Mesenchymal stem cell (in vitro differentiated cells and primary cell): ENCODE data around the gene OR1E2.
"Not testable (repeated sequence)": the region's sequence is repeated elsewhere in the genome, so short reads cannot be mapped to it uniquely, and the experiment has no call there.

Source experiments
- DNase-seq: peaks from one replicate; pipeline ENCODE4 v3.0.0-alpha.2; 2013
- H2AFZ ChIP-seq: one replicate; pipeline ENCODE4 v1.6.1; 2013; ENCODE audit warnings: low read depth, mild to moderate bottlenecking, control low read depth, inconsistent platforms, low read length, moderate library complexity
- H2AK5ac ChIP-seq: 2 replicates; pipeline ENCODE4 v1.6.1; 2013; ENCODE audit warnings: low read length, moderate library complexity, mild to moderate bottlenecking, inconsistent platforms; ENCODE audit not compliant: severe bottlenecking
- H2BK120ac ChIP-seq: one replicate; pipeline ENCODE4 v1.6.1; 2013; ENCODE audit warnings: low read depth, mild to moderate bottlenecking, inconsistent platforms, low read length, moderate library complexity
- H2BK12ac ChIP-seq, 2 experiments: one replicate each; pipeline ENCODE4 v1.6.1; 2013; ENCODE audit warnings: inconsistent platforms in 2 of 2, low read length in 2 of 2, mild to moderate bottlenecking in 2 of 2, moderate library complexity in 2 of 2, control low read depth in 1 of 2
- H2BK15ac ChIP-seq: one replicate; pipeline ENCODE4 v1.6.1; 2013; ENCODE audit warnings: mild to moderate bottlenecking, low read depth, inconsistent platforms; ENCODE audit not compliant: poor library complexity, severe bottlenecking
- H2BK5ac ChIP-seq: 2 replicates; pipeline ENCODE4 v1.6.1; 2013; ENCODE audit warnings: low read depth, mild to moderate bottlenecking, low read length, control low read depth, inconsistent platforms; ENCODE audit not compliant: poor library complexity, severe bottlenecking
- H3K14ac ChIP-seq, 2 experiments: one replicate each; pipeline ENCODE4 v1.6.1; 2013; ENCODE audit warnings: inconsistent platforms in 2 of 2, low read length in 2 of 2, control low read depth in 1 of 2, mild to moderate bottlenecking in 1 of 2, moderate library complexity in 1 of 2
- H3K18ac ChIP-seq, 2 experiments: one replicate each; pipeline ENCODE4 v1.6.1; 2013; ENCODE audit warnings: inconsistent platforms in 2 of 2, low read length in 2 of 2, control low read depth in 1 of 2, low read depth in 1 of 2, mild to moderate bottlenecking in 1 of 2
- H3K23ac ChIP-seq, 2 experiments: one replicate each; pipeline ENCODE4 v1.6.1; 2013; ENCODE audit warnings: inconsistent platforms in 2 of 2, low read length in 2 of 2, mild to moderate bottlenecking in 2 of 2, moderate library complexity in 2 of 2, control low read depth in 1 of 2
- H3K27ac ChIP-seq: 2 replicates; pipeline ENCODE4 v1.5.1; 2013; ENCODE audit warnings: mild to moderate bottlenecking, moderate library complexity, low read length, control low read depth, inconsistent platforms; ENCODE audit not compliant: poor library complexity, severe bottlenecking
- H3K27me3 ChIP-seq, 2 experiments: 2 replicates each; pipeline versions ENCODE4 v1.6.1 to v1.7.0; 2013; ENCODE audit warnings: low read length in 2 of 2, mild to moderate bottlenecking in 2 of 2, moderate library complexity in 2 of 2, control low read depth in 1 of 2, inconsistent platforms in 1 of 2; ENCODE audit not compliant: control insufficient read depth in 1 of 2, insufficient read depth in 1 of 2
- H3K36me3 ChIP-seq, 2 experiments: 2 replicates each; pipeline versions ENCODE4 v1.6.1 to v1.7.0; 2013; ENCODE audit warnings: low read length in 2 of 2, control low read depth in 1 of 2, inconsistent platforms in 1 of 2, low read depth in 1 of 2, mild to moderate bottlenecking in 1 of 2; ENCODE audit not compliant: insufficient read depth in 2 of 2, control insufficient read depth in 1 of 2
- H3K4ac ChIP-seq, 2 experiments: one replicate each; pipeline ENCODE4 v1.6.1; 2013; ENCODE audit warnings: inconsistent platforms in 2 of 2, low read length in 2 of 2, mild to moderate bottlenecking in 2 of 2, moderate library complexity in 2 of 2, control low read depth in 1 of 2, low read depth in 1 of 2
- H3K4me1 ChIP-seq: 2 replicates; pipeline ENCODE4 v1.6.1; 2013; ENCODE audit warnings: low read depth, low read length, control low read depth; ENCODE audit not compliant: control insufficient read depth, insufficient read depth
- H3K4me2 ChIP-seq: 2 replicates; pipeline ENCODE4 v1.6.1; 2013; ENCODE audit warnings: low read length, mild to moderate bottlenecking, inconsistent platforms; ENCODE audit not compliant: poor library complexity, severe bottlenecking
- H3K4me3 ChIP-seq, 2 experiments: 2 replicates each; pipeline versions ENCODE4 v1.5.1 to v1.7.0; 2013; ENCODE audit warnings: low read length in 2 of 2, mild to moderate bottlenecking in 2 of 2, control low read depth in 1 of 2, low read depth in 1 of 2; ENCODE audit not compliant: insufficient read depth in 1 of 2
- H3K79me1 ChIP-seq: replicated peaks from 2 replicates; pipeline ENCODE4 v1.6.1; 2013; ENCODE audit warnings: mild to moderate bottlenecking, control low read depth, low read length, inconsistent platforms; ENCODE audit not compliant: poor library complexity, severe bottlenecking
- H3K9ac ChIP-seq: 2 replicates; pipeline ENCODE4 v1.7.0; 2013; ENCODE audit warnings: mild to moderate bottlenecking, low read length, moderate library complexity
- H3K9me3 ChIP-seq: 2 replicates; pipeline ENCODE4 v1.7.0; 2013; ENCODE audit warnings: mild to moderate bottlenecking, low read length; ENCODE audit not compliant: control insufficient read depth
- H4K8ac ChIP-seq: one replicate; pipeline ENCODE4 v1.6.1; 2013; ENCODE audit warnings: inconsistent platforms, mild to moderate bottlenecking, low read length, moderate library complexity
- H4K91ac ChIP-seq: one replicate; pipeline ENCODE4 v1.6.1; 2013; ENCODE audit warnings: mild to moderate bottlenecking, low read length, inconsistent platforms
- WGBS: methylation state at CpG from one replicate; pipeline ENCODE4 v1.1.7; 2013; ENCODE audit warnings: mixed read lengths; 5-methylcytosine and 5-hydroxymethylcytosine counted together

Gene OR1E2

DNA sequence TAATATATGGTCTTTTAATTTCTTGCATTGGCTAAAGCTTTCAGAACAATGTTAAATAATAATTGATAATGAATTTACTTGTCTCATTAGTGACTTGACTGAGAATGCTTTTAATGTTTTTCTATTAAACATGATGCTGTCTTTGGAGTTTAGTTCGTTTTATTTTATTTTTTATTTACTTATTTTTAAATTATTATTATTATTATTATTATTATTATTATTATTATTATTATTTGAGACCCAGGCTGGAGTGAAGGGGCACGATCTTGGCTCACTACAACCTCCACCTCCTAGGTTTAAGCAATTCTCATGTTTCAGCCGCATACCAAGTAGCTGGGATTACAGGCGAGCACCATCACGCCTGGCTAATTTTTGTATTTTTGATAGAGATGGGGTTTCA, 18.0 kb downstream of the OR1E2 start:
- Histone ChIP-seq H3K4ac (no peak overlapping the region), H3K36me3 (no peaks in the 10 kb centered on the region), H3K4me1 (no peaks in the 10 kb centered on the region), H3K9me3 (peaks cover 11% of the 10 kb centered on the region), H2BK5ac (no peak overlapping the region), H2AK5ac (no peak overlapping the region), H3K27ac (no peak overlapping the region), H3K27me3 (no peaks in the 10 kb centered on the region), H3K4me2 (no peak overlapping the region), H4K8ac (no peak overlapping the region), H3K23ac (no peak overlapping the region), H3K9ac (no peak overlapping the region), H2BK15ac (no peak overlapping the region), H3K4me3 (no peak overlapping the region), H3K18ac (no peak overlapping the region), H4K91ac (no peak overlapping the region), H3K14ac (no peak overlapping the region), H3K79me1 (no peaks in the 10 kb centered on the region), H2BK120ac (no peak overlapping the region), H2BK12ac (no peak overlapping the region), H2AFZ (no peak overlapping the region)
- no peak for DNase-seq
- 94% methylated on average over 3 of the region's 5 CpGs for WGBS

DNA sequence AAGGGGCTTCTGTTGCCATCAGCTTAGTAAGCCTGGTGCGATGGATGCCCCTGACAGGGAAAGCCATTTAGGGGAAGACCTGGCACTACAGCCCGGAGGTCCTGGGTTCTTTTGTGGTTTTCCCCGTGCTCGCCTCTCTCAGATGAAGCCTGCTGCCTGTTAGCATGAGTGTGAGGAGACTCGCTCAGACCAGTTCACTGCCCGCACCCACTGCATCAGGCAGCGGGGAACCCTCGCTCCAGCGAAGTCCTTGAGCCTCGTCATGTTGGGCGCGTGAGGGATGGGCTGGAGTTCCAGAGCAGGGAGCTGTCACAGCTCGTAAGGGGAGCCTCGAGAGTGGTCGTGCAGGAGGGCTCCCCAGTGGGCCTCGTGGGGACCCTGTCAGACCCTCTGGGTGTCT, 21.4 kb downstream of the OR1E2 start:
- H3K9me3 ChIP-seq: peaks cover 18% of the 10 kb centered on the region
- not testable (repeated sequence) for H3K4me3 ChIP-seq, H3K79me1 ChIP-seq, H3K18ac ChIP-seq, H3K4me2 ChIP-seq, H3K27ac ChIP-seq, H3K4me1 ChIP-seq, H4K8ac ChIP-seq, H3K9ac ChIP-seq, H3K27me3 ChIP-seq, H3K36me3 ChIP-seq, H3K14ac ChIP-seq, H2BK15ac ChIP-seq, H4K91ac ChIP-seq, H2BK5ac ChIP-seq, H2BK12ac ChIP-seq, H3K4ac ChIP-seq, DNase-seq, H2AK5ac ChIP-seq, H3K23ac ChIP-seq, H2AFZ ChIP-seq, H2BK120ac ChIP-seq
- no CpG with 5 or more reads among the region's 16 CpGs for WGBS

DNA sequence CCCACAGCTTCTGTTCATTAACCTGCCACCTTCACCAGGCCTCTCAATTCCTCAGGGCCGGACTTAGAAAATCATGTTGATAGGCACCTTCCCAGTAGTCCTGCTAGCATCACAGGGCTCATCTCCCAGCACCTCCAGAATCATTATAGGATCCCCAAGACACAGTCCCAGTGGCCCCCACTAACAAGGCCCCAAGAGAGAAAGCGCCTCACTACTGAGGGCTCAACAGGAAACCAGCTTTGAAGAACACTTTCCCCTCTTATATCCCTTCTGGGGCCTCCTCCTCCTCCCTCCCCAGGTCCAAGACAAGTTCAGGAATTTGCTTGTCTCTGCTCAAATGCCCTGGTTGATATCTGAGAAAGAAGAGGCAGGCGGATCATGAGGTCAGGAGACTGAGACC, 22.6 kb downstream of the OR1E2 start, which contains the start of gene OR3A3:
TSS of gene OR3A3 (plus strand) at position 301 of the 400 bp plus-strand sequence.
- Histone ChIP-seq H2BK5ac (no peak within 1 kb of the TSS), H3K36me3 (no peaks in the 10 kb centered on the region), H3K14ac (no peak within 1 kb of the TSS), H3K9me3 (peaks cover 29% of the 10 kb centered on the region), H4K91ac (no peak within 1 kb of the TSS), H3K23ac (no peak within 1 kb of the TSS), H4K8ac (no peak within 1 kb of the TSS), H2AFZ (no peak within 1 kb of the TSS), H2BK15ac (no peak within 1 kb of the TSS), H3K4me1 (no peaks in the 10 kb centered on the region), H3K27me3 (no peaks in the 10 kb centered on the region), H3K4ac (no peak within 1 kb of the TSS), H3K9ac (no peak within 1 kb of the TSS), H3K4me2 (no peak within 1 kb of the TSS), H3K79me1 (no peaks in the 10 kb centered on the region), H2BK120ac (no peak within 1 kb of the TSS), H3K4me3 (no peak within 1 kb of the TSS), H3K18ac (no peak within 1 kb of the TSS), H3K27ac (no peak within 1 kb of the TSS), H2BK12ac (no peak within 1 kb of the TSS), H2AK5ac (no peak within 1 kb of the TSS)
- DNase-seq: no peak
- 70% methylated on average over 2 of the region's 3 CpGs for WGBS

DNA sequence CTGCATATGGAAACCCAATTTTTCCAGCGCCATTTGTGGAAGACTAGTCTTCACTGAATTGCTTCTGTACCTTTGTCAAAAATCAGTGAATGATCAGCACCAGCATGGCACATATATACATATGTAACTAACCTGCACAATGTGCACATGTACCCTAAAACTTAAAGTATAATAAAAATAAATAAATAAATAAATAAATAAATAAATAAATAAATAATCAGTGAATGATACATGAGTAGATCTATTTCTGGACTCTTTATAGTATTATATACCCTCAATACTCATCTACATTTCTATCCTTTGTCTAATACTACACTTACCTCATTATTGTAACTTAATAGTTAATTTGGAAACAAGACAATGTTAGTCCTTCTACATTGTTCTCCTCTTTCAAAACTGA, 29.8 kb downstream of the OR1E2 start:
- not testable (repeated sequence) for H4K91ac ChIP-seq, H3K9ac ChIP-seq, H3K4ac ChIP-seq, H3K4me2 ChIP-seq, H3K23ac ChIP-seq, H4K8ac ChIP-seq, H3K27me3 ChIP-seq, H2AFZ ChIP-seq, H3K27ac ChIP-seq, H2AK5ac ChIP-seq, H2BK15ac ChIP-seq, H3K18ac ChIP-seq, H3K36me3 ChIP-seq, H2BK120ac ChIP-seq, H3K4me3 ChIP-seq, H3K4me1 ChIP-seq, H2BK5ac ChIP-seq, H2BK12ac ChIP-seq, H3K14ac ChIP-seq, DNase-seq, H3K79me1 ChIP-seq
- 36% methylated on average over 1 of the region's 1 CpG for WGBS
- H3K9me3 ChIP-seq: peaks cover 28% of the 10 kb centered on the region
